Cardiac muscle cell (in vitro differentiated cells and primary cell): ENCODE results near the gene TRABD. TPM values are rescaled to one million over a fixed set of nuclear protein-coding genes. Genes with fewer than 3 reads are reported as not detected.
A peak's percentile ranks its signal among the peaks of the same experiment; 100 is the strongest.

Experiments used
- DNase-seq, 2 donors: peaks; one replicate each; pipeline versions ENCODE4 v3.0.0 to v3.0.0-alpha.2; 2010 to 2017; ENCODE audit warnings: low read depth in 1 of 2, low spot score in 1 of 2
- H3K27ac ChIP-seq: fragments of 200-600 bp; sonication (generic); 2 replicates; pipeline ENCODE4 v1.5.1; 2016
- H3K27me3 ChIP-seq: fragments of 200-600 bp; sonication (generic); 2 replicates; pipeline ENCODE4 v1.6.0; 2016; ENCODE audit warnings: control low read depth
- H3K36me3 ChIP-seq: fragments of 200-600 bp; sonication (generic); 2 replicates; pipeline ENCODE4 v1.5.1; 2016; ENCODE audit warnings: control low read depth
- H3K4me1 ChIP-seq: fragments of 200-600 bp; sonication (generic); 2 replicates; pipeline ENCODE4 v1.8.1; 2017; ENCODE audit warnings: low read depth, mild to moderate bottlenecking, mixed run types
- H3K4me3 ChIP-seq: fragments of 200-600 bp; sonication (generic); 2 replicates; pipeline ENCODE4 v1.5.1; 2016; ENCODE audit warnings: mild to moderate bottlenecking
- H3K9me3 ChIP-seq: fragments of 200-600 bp; sonication (generic); 2 replicates; pipeline ENCODE4 v1.5.1; 2017; ENCODE audit warnings: low read depth, mild to moderate bottlenecking, control low read depth
- CTCF ChIP-seq: IDR thresholded peaks from 2 replicates; pipeline ENCODE4 v1.5.1; 2012; ENCODE audit warnings: low read depth, mild to moderate bottlenecking, low read length
- polyA plus RNA-seq: library from polyadenylated mRNA; unstranded; fragments of >200 nt; fragmentation: Nextera tagmentation; extraction: Ambion mirVana; gene quantifications from 2 replicates; pipeline ENCODE4 v1.2.1, GENCODE V29; 2016
- total RNA-seq: library from RNA; depleted of rRNA; stranded (reverse); fragments of >200 nt; gene quantifications from 2 replicates; pipeline ENCODE4 v1.2.3, GENCODE V29; 2016

Gene TRABD
- total and polyA plus RNA-seq, 2 experiments from 2014 or later, result 50.7 to 59.6 TPM

- H3K4me3 ChIP-seq, result no peak overlapping the region
- no peak for TF ChIP-seq CTCF
- no peaks in the 10 kb centered on the region for H3K27me3 ChIP-seq
- H3K27ac ChIP-seq, result peak overlapping the region; percentile 48
- DNase-seq, result peak; percentile 76 to 78
- H3K9me3 ChIP-seq, result no peaks in the 10 kb centered on the region
- peaks cover 12% of the 10 kb centered on the region for H3K4me1 ChIP-seq
- H3K36me3 ChIP-seq, result no peaks in the 10 kb centered on the region
Measured at GRCh38 chr22:50184004-50184901, 1.5 kb upstream of the TRABD start.

GRCh38 chr22:50184902-50185374, 775 bp upstream of the TRABD start:
- Histone ChIP-seq H3K4me3 (peak overlapping the region; percentile 19), H3K27ac (no peak overlapping the region), H3K36me3 (no peaks in the 10 kb centered on the region), H3K27me3 (no peaks in the 10 kb centered on the region), H3K4me1 (peaks cover 19% of the 10 kb centered on the region), H3K9me3 (no peaks in the 10 kb centered on the region)
- TF ChIP-seq CTCF, result no peak
- DNase-seq, result no peak

- H3K4me3 ChIP-seq, result peak overlapping the region; percentile 55
- H3K4me1 ChIP-seq, result peaks cover 32% of the 10 kb centered on the region
- H3K9me3 ChIP-seq, result no peaks in the 10 kb centered on the region
- H3K36me3 ChIP-seq, result no peaks in the 10 kb centered on the region
- DNase-seq, result peak in 1 of 2 donors; percentile 24
- TF ChIP-seq CTCF, result no peak
- H3K27me3 ChIP-seq, result no peaks in the 10 kb centered on the region
- H3K27ac ChIP-seq, result peak overlapping the region; percentile 57
Measured at GRCh38 chr22:50186181-50186714, 535 bp downstream of the TRABD start.

GRCh38 chr22:50186761-50187523, 1.2 kb downstream of the TRABD start:
- Histone ChIP-seq H3K27ac (peak overlapping the region; percentile 57), H3K4me3 (peak overlapping the region; percentile 55), H3K27me3 (no peaks in the 10 kb centered on the region), H3K36me3 (no peaks in the 10 kb centered on the region), H3K9me3 (no peaks in the 10 kb centered on the region), H3K4me1 (peaks cover 38% of the 10 kb centered on the region)
- TF ChIP-seq CTCF, result no peak
- peak in 1 of 2 donors; percentile 18 for DNase-seq

- Histone ChIP-seq H3K4me1 (peaks cover 38% of the 10 kb centered on the region), H3K36me3 (no peaks in the 10 kb centered on the region), H3K27me3 (no peaks in the 10 kb centered on the region), H3K27ac (peak overlapping the region; percentile 13), H3K9me3 (no peaks in the 10 kb centered on the region), H3K4me3 (no peak overlapping the region)
- TF ChIP-seq CTCF, result no peak
- DNase-seq, result no peak
Measured at GRCh38 chr22:50188356-50188755, 2.6 kb downstream of the TRABD start.
